ENCODE results near the gene PAK1. TPM values are rescaled to one million over a fixed set of nuclear protein-coding genes. Genes with fewer than 3 reads are reported as not detected.
"Not testable (repeated sequence)": the region's sequence is repeated elsewhere in the genome, so short reads cannot be mapped to it uniquely, and the experiment has no call there.

The PAK1 gene
- 10 to 100 TPM; 10.3 to 12.6 (median 11.2) TPM for polyA plus RNA-seq

GRCh38 chr11:77473801-77474683 lies at the start of gene PAK1:
Gene PAK1 (minus strand): TSS chr11:77474094. CDS start chr11:77392520, 81,574 bp downstream.
- 1% methylated on average over 35 to 72 of the region's 72 CpGs for WGBS, 3 donors

GRCh38 chr11:77522215-77522614 lies 48.3 kb upstream of the PAK1 start:
- H3K27ac ChIP-seq (ENCODE audit: low read depth, low read length): no peak overlapping the region

More at GRCh38 chr11:77473801-77474683, at the start of gene PAK1:
- H3K27ac ChIP-seq (ENCODE audit: low read depth, low read length): no peak within 1 kb of the TSS

- WGBS, 3 donors: 68 to 88% (median 84%) methylated on average over 3 of the region's 3 CpGs
- H3K27ac ChIP-seq (ENCODE audit: low read depth, low read length): no peak overlapping the region
Measured at GRCh38 chr11:77519847-77520246, 46.0 kb upstream of the PAK1 start.

- no peak overlapping the region for H3K27ac ChIP-seq (ENCODE audit: low read depth, low read length)
- 74 to 79% (median 79%) methylated on average over 2 of the region's 2 CpGs for WGBS, 3 donors
Measured at GRCh38 chr11:77518471-77518870, 44.6 kb upstream of the PAK1 start.

- H3K27ac ChIP-seq (ENCODE audit: low read depth, low read length): no peak overlapping the region
- WGBS, 3 donors: 92 to 97% (median 95%) methylated on average over 3 of the region's 3 CpGs
Measured at GRCh38 chr11:77517753-77518152, 43.9 kb upstream of the PAK1 start.

GRCh38 chr11:77517226-77517625 lies 43.3 kb upstream of the PAK1 start:
- WGBS, 3 donors: 83 to 89% (median 87%) methylated on average over 2 of the region's 2 CpGs
- no peak overlapping the region for H3K27ac ChIP-seq (ENCODE audit: low read depth, low read length)

GRCh38 chr11:77515483-77515882 lies 41.6 kb upstream of the PAK1 start:
- H3K27ac ChIP-seq (ENCODE audit: low read depth, low read length): no peak overlapping the region
- 67 to 88% (median 84%) methylated on average over 3 of the region's 3 CpGs for WGBS, 3 donors

- WGBS, 3 donors: 76 to 90% (median 82%) methylated on average over 3 of the region's 3 CpGs
- no peak overlapping the region for H3K27ac ChIP-seq (ENCODE audit: low read depth, low read length)
Measured at GRCh38 chr11:77515063-77515462, 41.2 kb upstream of the PAK1 start.

- no peak overlapping the region for H3K27ac ChIP-seq (ENCODE audit: low read depth, low read length)
- 37 to 73% (median 55%) methylated on average over 2 of the region's 2 CpGs for WGBS, 3 donors
Measured at GRCh38 chr11:77512092-77512491, 38.2 kb upstream of the PAK1 start.

GRCh38 chr11:77510851-77511250 lies 37.0 kb upstream of the PAK1 start:
- no peak overlapping the region for H3K27ac ChIP-seq (ENCODE audit: low read depth, low read length)
- 50 to 77% (median 64%) methylated on average over 1 of the region's 1 CpG for WGBS, 3 donors

GRCh38 chr11:77510095-77510494 lies 36.2 kb upstream of the PAK1 start:
- WGBS, 3 donors: 59 to 91% (median 87%) methylated on average over 3 of the region's 3 CpGs

GRCh38 chr11:77508019-77508418 lies 34.1 kb upstream of the PAK1 start:
- no peak overlapping the region for H3K27ac ChIP-seq (ENCODE audit: low read depth, low read length)
- 71 to 83% (median 78%) methylated on average over 2 of the region's 2 CpGs for WGBS, 3 donors

More at GRCh38 chr11:77510095-77510494, 36.2 kb upstream of the PAK1 start:
- H3K27ac ChIP-seq (ENCODE audit: low read depth, low read length): no peak overlapping the region

- H3K27ac ChIP-seq (ENCODE audit: low read depth, low read length): no peak overlapping the region
- WGBS, 3 donors: 63 to 68% (median 66%) methylated on average over 2 of the region's 2 CpGs
Measured at GRCh38 chr11:77506857-77507256, 33.0 kb upstream of the PAK1 start.

GRCh38 chr11:77505956-77506355 lies 32.1 kb upstream of the PAK1 start:
- WGBS, 3 donors: 60 to 81% (median 67%) methylated on average over 3 of the region's 3 CpGs
- H3K27ac ChIP-seq (ENCODE audit: low read depth, low read length): no peak overlapping the region

GRCh38 chr11:77503006-77503405 lies 29.1 kb upstream of the PAK1 start:
- H3K27ac ChIP-seq (ENCODE audit: low read depth, low read length): no peak overlapping the region
- 21 to 39% (median 25%) methylated on average over 3 of the region's 3 CpGs for WGBS, 3 donors

GRCh38 chr11:77502346-77502905 lies 28.5 kb upstream of the PAK1 start:
- no peak overlapping the region for H3K27ac ChIP-seq (ENCODE audit: low read depth, low read length)
- WGBS, 3 donors: 47 to 64% (median 53%) methylated on average over 4 of the region's 4 CpGs

GRCh38 chr11:77501758-77502157 lies 27.9 kb upstream of the PAK1 start:
- 32 to 60% (median 38%) methylated on average over 2 of the region's 2 CpGs for WGBS, 3 donors
- no peak overlapping the region for H3K27ac ChIP-seq (ENCODE audit: low read depth, low read length)

- no peak overlapping the region for H3K27ac ChIP-seq (ENCODE audit: low read depth, low read length)
Measured at GRCh38 chr11:77497368-77497767, 23.5 kb upstream of the PAK1 start.

GRCh38 chr11:77495526-77495925 lies 21.6 kb upstream of the PAK1 start:
- WGBS, 3 donors: 90 to 96% (median 96%) methylated on average over 1 of the region's 1 CpG
- H3K27ac ChIP-seq (ENCODE audit: low read depth, low read length): no peak overlapping the region

More at GRCh38 chr11:77497368-77497767, 23.5 kb upstream of the PAK1 start:
- WGBS, 3 donors: 23 to 36% (median 34%) methylated on average over 1 of the region's 1 CpG

GRCh38 chr11:77490035-77490434 lies 16.1 kb upstream of the PAK1 start:
- WGBS, 3 donors: 93 to 95% (median 94%) methylated on average over 8 to 27 of the region's 28 CpGs
- not testable (repeated sequence) for H3K27ac ChIP-seq (ENCODE audit: low read depth, low read length)
